HG03045 (cell line): ENCODE data around the gene C2CD4D.

Experiments used
- ATAC-seq: cut with Tn5 transposase; IDR thresholded peaks from one replicate; pipeline ENCODE4 v1.9.1; 2021; ENCODE audit warnings: mild to moderate bottlenecking, moderate library complexity; ENCODE audit not compliant: unreplicated experiment

Gene C2CD4D

DNA sequence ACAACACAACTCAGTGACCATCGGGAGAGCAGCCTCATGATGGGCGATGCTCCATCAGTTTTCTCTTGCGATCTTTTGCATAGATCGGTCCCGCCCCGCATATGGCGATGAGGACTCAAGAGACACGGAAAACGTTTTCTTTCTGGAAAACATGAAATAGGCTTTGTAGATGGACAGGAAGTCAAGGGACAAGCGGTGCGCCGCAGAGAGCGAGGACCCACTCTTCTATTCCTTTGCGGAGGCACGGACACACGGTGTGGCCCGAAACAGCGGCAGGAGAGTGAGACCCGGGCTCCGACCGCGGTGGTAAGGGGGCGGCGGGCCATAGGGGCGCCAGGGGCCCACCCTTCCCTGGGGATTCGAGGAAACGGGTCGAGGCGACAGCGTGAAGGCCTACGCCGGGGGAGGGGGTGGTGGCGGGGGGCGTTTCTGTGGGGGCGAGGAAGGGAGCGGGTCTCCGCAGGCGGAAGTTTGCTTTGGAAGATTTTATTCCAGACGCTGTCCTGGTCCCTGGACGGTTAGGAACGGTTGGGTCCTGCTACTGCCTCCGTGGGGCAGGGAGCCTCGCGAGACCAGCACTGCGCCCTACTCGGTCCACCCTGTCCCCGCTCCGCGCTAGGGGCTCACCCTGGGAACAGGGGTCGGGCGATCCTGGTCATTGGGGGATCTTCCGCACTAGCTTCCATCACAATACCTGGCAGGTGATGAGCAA, 48.5 kb downstream of the C2CD4D start:
- peak; percentile 10 for ATAC-seq

DNA sequence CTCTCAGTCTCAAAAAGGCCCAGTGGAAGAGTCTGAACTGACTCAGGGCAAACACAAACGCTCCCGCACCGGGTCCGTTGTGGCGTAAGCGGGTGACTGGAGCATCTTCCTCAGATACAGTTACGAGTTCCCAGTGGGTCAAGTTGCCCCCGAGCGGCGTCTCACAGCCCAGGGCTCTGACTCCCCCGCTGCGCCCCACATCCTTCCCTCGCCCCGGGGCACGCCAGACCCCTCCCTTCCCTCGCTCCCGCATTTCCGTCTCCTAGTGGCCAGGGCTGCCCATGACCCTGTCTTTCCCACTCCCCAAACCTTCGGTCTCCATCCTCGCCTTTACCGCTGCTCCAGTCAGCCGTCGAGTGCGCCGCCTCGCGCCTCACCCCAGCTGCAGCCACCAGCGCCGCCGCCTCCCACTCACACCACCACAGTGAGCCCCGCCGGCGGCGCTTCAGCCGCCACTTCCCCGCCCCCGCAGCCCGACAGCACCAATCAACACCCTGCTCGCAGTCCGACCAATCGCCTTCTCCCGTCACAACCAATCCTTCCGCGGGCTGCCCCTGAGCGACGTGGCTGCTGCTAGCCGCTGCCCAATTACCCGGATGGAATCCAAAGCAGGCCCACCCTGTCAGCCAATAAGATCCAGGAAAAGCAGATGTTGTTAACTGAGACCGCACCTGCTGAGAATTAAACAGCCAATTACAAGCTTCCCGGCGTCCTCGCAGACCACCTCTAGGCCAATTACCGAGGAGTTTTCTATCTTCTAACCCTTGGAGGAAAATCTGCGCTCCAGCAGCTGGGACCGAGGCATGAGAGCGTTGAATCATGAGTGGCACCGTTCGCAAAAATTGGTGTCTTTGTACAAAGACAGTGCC, 49.3 kb downstream of the C2CD4D start, which contains the start of gene TDRKH:
Gene TDRKH, minus strand, starts transcription at position 430 of the 869 bp plus-strand sequence. CDS start 7,478 bp downstream, outside the sequence.
- ATAC-seq: peak; percentile 96
